HEK293 (cell line): Measurements from ENCODE around the gene NELFB.
A peak's percentile ranks its signal among the peaks of the same experiment; 100 is the strongest.

Experiments used
- CTCF ChIA-PET: fragments of 350-600 bp; formaldehyde crosslinking; extraction: SDS; loops from one replicate; lab custom pipeline; 2021; ENCODE audit warnings: antibody characterized with exemption; lab: Yijun Ruan, JAX
- POLR2A ChIA-PET: fragments of 300-600 bp; formaldehyde crosslinking; extraction: SDS; loops from one replicate; lab custom pipeline; 2020; ENCODE audit warnings: antibody characterized with exemption, inconsistent platforms; lab: Yijun Ruan, JAX
- H3K27ac ChIP-seq: fragments of 200-500 bp; sonication (Bioruptor generic); 2 replicates; pipeline ENCODE4 v1.5.1; 2014; ENCODE audit warnings: low read depth, low read length, control low read depth, inconsistent platforms; ENCODE audit errors: extremely low read depth
- H3K36me3 ChIP-seq, 2 experiments: fragments of 200-500 bp in 1 of 2; sonication (Bioruptor generic) in 1 of 2; 1 replicate in 1 of 2; 2 replicates in 1 of 2; pipeline ENCODE4 v1.5.1; 2014 to 2017; ENCODE audit warnings: inconsistent platforms in 2 of 2, low read length in 2 of 2; ENCODE audit not compliant: control insufficient read depth in 2 of 2, insufficient read depth in 1 of 2
- H3K4me1 ChIP-seq: fragments of 200-500 bp; sonication (Bioruptor generic); 2 replicates; pipeline ENCODE4 v1.5.1; 2014; ENCODE audit warnings: mild to moderate bottlenecking, low read length, inconsistent platforms; ENCODE audit not compliant: control insufficient read depth, insufficient read depth
- H3K4me3 ChIP-seq: 2 replicates; pipeline ENCODE4 v1.5.1; 2011; ENCODE audit warnings: low read depth, mild to moderate bottlenecking, control low read depth, low read length, moderate library complexity
- H3K9me3 ChIP-seq: fragments of 200-500 bp; sonication (Bioruptor generic); 2 replicates; pipeline ENCODE4 v1.5.1; 2014; ENCODE audit warnings: low read depth, low read length, inconsistent platforms; ENCODE audit not compliant: control insufficient read depth, insufficient read depth
- GLIS1 ChIP-seq: fragments of 450-650 bp; formaldehyde crosslinking; IDR thresholded peaks from 2 replicates; pipeline ENCODE4 v1.5.1; 2016; ENCODE audit warnings: missing biosample characterization, missing genetic modification characterization
- HIC1 ChIP-seq: fragments of 450-650 bp; formaldehyde crosslinking; IDR thresholded peaks from 2 replicates; pipeline ENCODE4 v1.5.1; 2016; ENCODE audit warnings: missing biosample characterization, missing genetic modification characterization
- SP3 ChIP-seq: fragments of 450-650 bp; formaldehyde crosslinking; IDR thresholded peaks from 2 replicates; pipeline ENCODE4 v1.5.1; 2016; ENCODE audit warnings: missing biosample characterization, missing genetic modification characterization
- ZFHX2 ChIP-seq: fragments of 450-650 bp; formaldehyde crosslinking; conservative IDR thresholded peaks from 2 replicates; pipeline ENCODE4 v1.5.1; 2016; ENCODE audit warnings: missing biosample characterization, missing genetic modification characterization
- ZFP69B ChIP-seq: fragments of 450-650 bp; formaldehyde crosslinking; IDR thresholded peaks from 2 replicates; pipeline ENCODE4 v1.5.1; 2016; ENCODE audit warnings: missing biosample characterization, missing genetic modification characterization
- ZNF157 ChIP-seq: fragments of 450-650 bp; formaldehyde crosslinking; IDR thresholded peaks from 2 replicates; pipeline ENCODE4 v1.5.1; 2016; ENCODE audit warnings: missing biosample characterization, missing genetic modification characterization
- ZNF366 ChIP-seq: fragments of 450-650 bp; formaldehyde crosslinking; conservative IDR thresholded peaks from 2 replicates; pipeline ENCODE4 v1.5.1; 2016; ENCODE audit warnings: missing biosample characterization, missing genetic modification characterization
- ZNF391 ChIP-seq: fragments of 450-650 bp; formaldehyde crosslinking; IDR thresholded peaks from 2 replicates; pipeline ENCODE4 v1.5.1; 2016; ENCODE audit warnings: low read depth, missing biosample characterization, missing genetic modification characterization, borderline replicate concordance
- ZNF600 ChIP-seq: fragments of 450-650 bp; formaldehyde crosslinking; IDR thresholded peaks from 2 replicates; pipeline ENCODE4 v1.5.1; 2016; ENCODE audit warnings: missing biosample characterization, missing genetic modification characterization
- ZNF692 ChIP-seq: fragments of 450-650 bp; formaldehyde crosslinking; IDR thresholded peaks from 2 replicates; pipeline ENCODE4 v1.5.1; 2016; ENCODE audit warnings: missing biosample characterization, missing genetic modification characterization

NELFB gene

GRCh38 chr9:137321726-137322361, 66.7 kb downstream of the NELFB start:
- ChIA-PET POLR2A (interaction anchor here (1.8 kb wide), 1 partner anchor 11 kb away, joined by 4 read pairs; no protein-coding TSS in a partner anchor), CTCF (interaction anchor here (0.5 to 1.4 kb wide), 2 partner anchors 20 to 171 kb away, joined by 3 to 5 read pairs; partner anchors contain the start of gene NRARP)
- no peak overlapping the region for H3K4me3 ChIP-seq
- no peaks in the 10 kb centered on the region for H3K4me1 ChIP-seq
- no peaks in the 10 kb centered on the region for H3K36me3 ChIP-seq
- no peaks in the 10 kb centered on the region for H3K9me3 ChIP-seq
- no peak overlapping the region for H3K27ac ChIP-seq
- TF ChIP-seq ZFHX2: no peak
- TF ChIP-seq ZNF157 (tag by site-specific recombination): no peak
- TF ChIP-seq ZNF600 (tag by site-specific recombination): no peak
- 0 out of 2 replicates have a peak, but pooled peaks have one; percentile 37 for TF ChIP-seq ZNF692 (tag by site-specific recombination)
- TF ChIP-seq GLIS1: no peak
- TF ChIP-seq HIC1 (tag by site-specific recombination): 0 out of 2 replicates have a peak, but pooled peaks have one; percentile 27
- TF ChIP-seq ZNF391 (tag by site-specific recombination): no peak
- TF ChIP-seq ZFP69B (tag by site-specific recombination): 0 out of 2 replicates have a peak, but pooled peaks have one; percentile 45
- no peak for TF ChIP-seq SP3 (tag by site-specific recombination)
- no peak for TF ChIP-seq ZNF366 (tag by site-specific recombination)
- TF ChIP-seq, all 188 proteins: peak for 3
